CD4-positive, alpha-beta T cell treated with Interleukin-1 beta for 1 hour (primary cell): ENCODE results near the gene BBS9.

Source experiments
- DNase-seq, 2 donors: peaks; one replicate each; pipeline ENCODE4 v3.0.0-alpha.2; 2020 to 2022

The BBS9 gene

GRCh38 chr7:33563651-33564050 lies 434.3 kb downstream of the BBS9 start:
- DNase-seq = no peak

DNA sequence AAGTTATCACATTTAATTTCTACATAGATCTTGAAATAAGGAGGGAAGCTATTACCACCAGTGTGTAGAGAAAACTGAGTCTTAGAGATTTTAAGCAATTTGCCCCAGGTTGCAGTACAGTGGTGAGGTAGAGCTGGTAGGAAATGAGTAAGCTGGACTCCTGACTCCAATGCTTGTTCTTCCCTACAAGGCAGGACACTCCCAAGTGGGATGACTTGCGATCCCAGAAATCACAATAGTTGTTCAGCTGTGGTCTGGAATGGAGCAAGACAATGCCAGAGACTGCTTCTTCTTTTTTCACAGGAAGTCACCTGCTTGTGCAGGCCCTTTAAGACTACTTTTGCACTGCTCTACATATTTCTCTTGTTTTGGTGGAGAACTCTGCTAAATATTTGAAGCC lies 448.8 kb downstream of the BBS9 start:
- DNase-seq = no peak

- no peak for DNase-seq
These were observed 449.7 kb downstream of the BBS9 start for GRCh38 chr7:33578881-33579672.

DNA sequence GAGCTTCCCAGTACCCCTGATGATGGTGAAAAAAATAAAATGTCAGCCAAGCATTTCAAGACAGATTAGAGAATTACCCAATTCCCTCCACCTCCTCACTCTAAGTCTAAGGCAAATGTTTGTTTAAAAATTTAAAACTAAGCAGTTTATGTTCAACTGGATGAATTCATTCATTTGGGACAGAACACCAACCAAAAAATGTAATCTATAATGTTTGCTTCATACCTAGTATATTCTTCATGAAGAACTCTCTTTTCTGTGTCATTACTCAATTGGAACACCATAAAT lies 450.3 kb downstream of the BBS9 start:
- DNase-seq = no peak

- no peak for DNase-seq
These were observed 451.9 kb downstream of the BBS9 start for GRCh38 chr7:33581236-33581635.

DNA sequence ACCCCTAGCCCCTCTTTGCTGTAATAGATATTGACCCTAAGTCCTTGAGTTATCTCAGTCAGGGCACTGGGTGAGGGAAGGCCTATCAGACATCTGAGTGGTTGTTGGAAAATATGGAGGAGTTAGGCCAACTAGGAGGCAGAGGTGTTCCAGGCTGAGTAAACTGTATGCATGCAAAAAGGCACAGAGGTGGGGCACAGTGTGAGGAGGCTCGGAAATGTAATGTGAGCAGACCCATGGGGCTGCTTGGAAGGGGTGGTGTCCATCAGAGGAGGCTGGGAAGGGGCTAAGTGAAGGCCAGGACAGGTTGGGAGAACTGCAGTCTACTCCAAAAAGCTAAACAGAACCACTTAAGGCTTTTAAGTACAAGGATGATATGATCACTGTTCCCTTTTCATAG lies 452.7 kb downstream of the BBS9 start:
- no peak for DNase-seq

DNA sequence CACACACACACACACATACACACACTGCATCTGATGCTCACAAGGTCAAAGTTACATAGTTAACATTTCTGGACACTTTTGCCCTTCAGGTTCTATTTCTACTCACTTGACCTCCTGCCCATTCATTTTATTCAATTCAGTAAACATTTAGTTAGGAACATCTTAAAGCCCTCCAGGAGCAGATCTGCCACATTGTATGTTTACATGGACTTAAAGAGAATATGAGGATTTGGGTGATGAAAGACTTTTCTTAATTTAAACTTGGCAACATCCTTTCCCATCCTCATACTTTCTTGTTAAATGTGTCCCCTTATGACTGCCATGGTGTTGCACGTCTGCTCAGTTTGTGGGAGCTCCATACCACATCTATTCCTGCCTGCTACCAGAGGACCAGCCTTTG lies 453.2 kb downstream of the BBS9 start:
- DNase-seq = no peak

- DNase-seq = no peak
These were observed 460.5 kb downstream of the BBS9 start for GRCh38 chr7:33589911-33590310.

GRCh38 chr7:33590916-33591315 lies 461.6 kb downstream of the BBS9 start:
- DNase-seq = no peak

DNA sequence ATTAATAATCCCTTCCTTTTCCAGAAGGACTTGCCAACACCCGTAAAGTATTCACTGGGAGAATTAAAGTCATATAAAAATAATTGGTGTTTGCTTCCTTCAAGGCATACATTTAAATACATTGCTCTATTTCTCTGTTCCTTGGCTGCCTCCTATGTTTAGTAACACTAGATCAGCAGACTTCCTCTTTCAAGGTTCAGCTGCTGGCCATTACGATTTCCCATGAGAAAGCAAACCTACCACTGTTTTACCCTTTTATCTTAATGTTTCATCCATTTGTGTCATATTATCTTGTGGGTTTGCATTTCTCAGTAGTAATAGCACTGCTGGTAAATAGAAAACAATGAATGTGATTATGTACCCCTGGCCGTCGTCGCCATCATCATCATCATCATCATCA lies 462.1 kb downstream of the BBS9 start:
- no peak for DNase-seq

- DNase-seq = no peak
These were observed 463.4 kb downstream of the BBS9 start for GRCh38 chr7:33592718-33593117.

- no peak for DNase-seq
These were observed 464.2 kb downstream of the BBS9 start for GRCh38 chr7:33593611-33594010.

DNA sequence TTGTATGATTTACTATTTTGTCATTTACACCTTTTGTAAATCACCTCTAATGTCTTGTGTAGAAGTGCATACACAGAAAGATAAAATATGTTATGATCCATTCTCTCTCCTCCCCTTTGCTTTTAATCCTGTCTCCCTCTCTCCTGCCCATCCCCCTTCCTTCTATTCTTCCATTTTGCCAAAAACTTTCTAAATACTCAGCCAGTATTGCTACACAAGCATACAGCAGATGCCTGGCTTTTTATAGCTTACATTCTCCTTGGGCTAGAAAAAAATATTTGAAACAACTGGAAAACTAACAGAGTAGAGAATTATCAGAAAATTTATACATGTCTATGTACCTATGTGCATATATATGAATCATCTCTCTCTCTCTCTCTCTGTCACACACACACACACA lies 467.3 kb downstream of the BBS9 start:
- no peak for DNase-seq

GRCh38 chr7:33597181-33597580 lies 467.8 kb downstream of the BBS9 start:
- DNase-seq = no peak

- DNase-seq = no peak
These were observed 471.7 kb downstream of the BBS9 start for GRCh38 chr7:33601101-33601500.

- DNase-seq = no peak
These were observed 472.5 kb downstream of the BBS9 start for GRCh38 chr7:33601884-33602283.

DNA sequence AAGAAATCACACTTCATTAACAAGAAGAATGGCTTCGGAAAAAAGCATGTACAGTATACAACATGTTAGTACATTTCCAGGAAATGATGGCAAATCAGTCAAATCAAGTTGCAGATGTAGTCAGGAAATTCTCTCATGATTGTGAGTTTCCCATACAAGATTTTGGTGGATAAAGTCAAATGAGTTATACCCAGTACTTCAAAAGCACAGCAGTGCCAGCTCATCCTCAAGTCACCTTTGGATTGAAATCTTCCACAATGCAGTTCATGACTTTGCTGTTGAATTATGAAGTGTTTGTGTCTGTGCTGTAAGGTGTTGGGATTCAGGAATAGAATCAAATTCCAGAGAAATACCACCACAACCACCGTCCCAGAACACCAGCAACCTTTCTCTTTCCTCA lies 474.7 kb downstream of the BBS9 start:
- DNase-seq = no peak

- DNase-seq = no peak
These were observed 481.6 kb downstream of the BBS9 start for GRCh38 chr7:33610918-33611317.

DNA sequence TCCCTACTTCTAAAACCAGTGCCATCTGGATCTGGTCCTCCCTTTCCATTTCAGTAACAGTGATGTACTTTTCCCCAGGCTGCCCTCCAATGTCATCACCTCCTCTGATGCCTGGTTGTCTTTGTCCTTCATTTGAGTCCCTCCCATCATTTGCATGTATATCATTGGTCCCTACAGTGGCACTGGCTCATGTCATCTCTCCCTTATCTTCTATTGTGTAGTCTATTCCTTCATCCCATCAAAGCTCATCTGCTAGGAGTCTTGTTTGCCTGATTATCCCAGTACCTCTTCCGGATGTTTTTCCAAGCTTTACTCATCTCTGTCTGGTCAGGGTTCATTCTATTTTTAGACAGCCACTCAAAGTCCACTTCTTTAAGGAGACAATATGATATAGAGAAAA lies 483.1 kb downstream of the BBS9 start:
- no peak for DNase-seq

DNA sequence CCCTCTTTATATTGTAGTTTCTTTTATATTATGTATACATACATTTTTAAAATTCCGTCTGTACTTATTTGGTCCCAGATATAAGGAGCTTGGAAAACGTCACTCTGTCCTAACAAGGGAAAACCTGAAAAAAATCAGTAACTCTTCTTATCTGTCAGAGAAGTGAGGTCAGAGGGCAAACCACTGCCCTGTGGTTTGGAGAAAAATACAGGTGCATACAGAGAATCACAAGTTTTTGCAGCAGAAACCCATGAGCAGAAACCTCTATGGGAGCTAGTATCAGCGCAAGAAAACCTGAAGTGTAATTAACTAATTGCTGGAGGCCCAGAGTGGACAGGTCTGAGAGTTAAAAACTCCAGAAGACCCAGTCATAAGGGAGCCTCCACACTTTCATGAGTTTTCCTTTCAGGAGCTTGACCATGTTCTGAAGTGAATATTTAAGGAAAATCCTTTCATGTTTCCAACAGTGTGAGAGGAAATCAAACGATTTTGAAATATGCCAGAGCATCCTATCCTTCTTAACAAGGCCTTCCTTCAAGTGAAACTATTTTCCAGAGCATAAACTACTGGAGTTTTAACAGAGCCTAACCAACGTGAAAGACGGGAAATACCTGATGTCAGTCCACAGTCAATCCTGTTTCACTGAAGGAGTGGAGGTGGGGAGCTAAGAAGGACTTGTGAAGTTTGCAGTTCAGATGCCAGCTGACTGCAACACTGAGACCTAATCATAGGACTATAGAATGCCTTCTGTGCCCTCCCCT lies 485.2 kb downstream of the BBS9 start:
- DNase-seq = no peak

- DNase-seq = no peak
These were observed 487.4 kb downstream of the BBS9 start for GRCh38 chr7:33616752-33617151.

GRCh38 chr7:33619264-33619663 lies 489.9 kb downstream of the BBS9 start:
- DNase-seq = no peak

GRCh38 chr7:33623267-33623666 lies 493.9 kb downstream of the BBS9 start:
- no peak for DNase-seq

- no peak for DNase-seq
These were observed 494.9 kb downstream of the BBS9 start for GRCh38 chr7:33624215-33624614.

- DNase-seq = no peak
These were observed 497.5 kb downstream of the BBS9 start for GRCh38 chr7:33626869-33627268.
